Measurements from ENCODE around the gene ARHGAP9.
"Not testable (repeated sequence)": the region's sequence is repeated elsewhere in the genome, so short reads cannot be mapped to it uniquely, and the experiment has no call there.

The ARHGAP9 gene

GRCh38 chr12:57479376-57480115, at the start of gene ARHGAP9:
ARHGAP9 (minus strand) TSS chr12:57479866; CDS start chr12:57479406, 460 bp downstream.
- DNase-seq: no peak

- no peak for DNase-seq
Measured at GRCh38 chr12:57528831-57529555, 49.3 kb upstream of the ARHGAP9 start.

- DNase-seq: no peak
Measured at GRCh38 chr12:57528176-57528575, 48.5 kb upstream of the ARHGAP9 start.

- DNase-seq: no peak
Measured at GRCh38 chr12:57527184-57527583, 47.5 kb upstream of the ARHGAP9 start.

- DNase-seq: no peak
Measured at GRCh38 chr12:57526477-57527126, 46.9 kb upstream of the ARHGAP9 start.

GRCh38 chr12:57525615-57526383, 46.1 kb upstream of the ARHGAP9 start:
- DNase-seq: no peak

DNA sequence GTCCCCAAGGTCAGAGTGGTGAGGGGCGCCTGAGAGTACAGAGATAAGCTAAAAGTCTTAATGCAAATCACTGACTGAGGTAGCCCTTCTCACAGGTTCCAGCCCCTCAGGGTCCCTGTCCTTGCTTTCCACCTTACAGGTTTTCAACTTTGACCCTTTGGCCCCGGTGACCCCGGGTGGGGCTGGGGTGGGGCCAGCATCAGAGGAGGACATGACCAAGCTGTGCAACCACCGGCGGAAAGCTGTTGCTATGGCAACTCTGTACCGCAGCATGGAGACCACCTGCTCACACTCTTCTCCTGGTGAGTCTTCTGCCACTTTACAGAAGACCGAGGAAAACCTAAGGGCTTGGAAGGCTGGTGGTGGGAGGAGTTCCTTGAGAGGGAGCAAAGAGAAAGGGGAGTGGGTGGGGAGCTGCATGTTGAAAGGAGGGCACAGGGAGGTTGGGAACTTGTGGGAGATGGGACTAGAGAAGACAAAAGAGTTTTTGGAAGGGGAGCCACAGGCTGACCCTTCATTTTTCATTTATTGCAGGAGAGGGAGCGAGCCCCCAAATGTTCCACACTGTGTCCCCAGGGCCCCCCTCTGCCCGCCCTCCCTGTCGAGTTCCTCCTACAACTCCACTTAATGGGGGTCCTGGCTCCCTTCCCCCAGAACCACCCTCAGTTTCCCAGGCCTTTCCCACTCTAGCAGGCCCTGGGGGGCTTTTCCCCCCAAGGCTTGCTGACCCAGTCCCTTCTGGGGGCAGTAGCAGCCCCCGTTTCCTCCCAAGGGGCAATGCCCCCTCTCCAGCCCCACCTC, 45.3 kb upstream of the ARHGAP9 start:
- no peak for DNase-seq

DNA sequence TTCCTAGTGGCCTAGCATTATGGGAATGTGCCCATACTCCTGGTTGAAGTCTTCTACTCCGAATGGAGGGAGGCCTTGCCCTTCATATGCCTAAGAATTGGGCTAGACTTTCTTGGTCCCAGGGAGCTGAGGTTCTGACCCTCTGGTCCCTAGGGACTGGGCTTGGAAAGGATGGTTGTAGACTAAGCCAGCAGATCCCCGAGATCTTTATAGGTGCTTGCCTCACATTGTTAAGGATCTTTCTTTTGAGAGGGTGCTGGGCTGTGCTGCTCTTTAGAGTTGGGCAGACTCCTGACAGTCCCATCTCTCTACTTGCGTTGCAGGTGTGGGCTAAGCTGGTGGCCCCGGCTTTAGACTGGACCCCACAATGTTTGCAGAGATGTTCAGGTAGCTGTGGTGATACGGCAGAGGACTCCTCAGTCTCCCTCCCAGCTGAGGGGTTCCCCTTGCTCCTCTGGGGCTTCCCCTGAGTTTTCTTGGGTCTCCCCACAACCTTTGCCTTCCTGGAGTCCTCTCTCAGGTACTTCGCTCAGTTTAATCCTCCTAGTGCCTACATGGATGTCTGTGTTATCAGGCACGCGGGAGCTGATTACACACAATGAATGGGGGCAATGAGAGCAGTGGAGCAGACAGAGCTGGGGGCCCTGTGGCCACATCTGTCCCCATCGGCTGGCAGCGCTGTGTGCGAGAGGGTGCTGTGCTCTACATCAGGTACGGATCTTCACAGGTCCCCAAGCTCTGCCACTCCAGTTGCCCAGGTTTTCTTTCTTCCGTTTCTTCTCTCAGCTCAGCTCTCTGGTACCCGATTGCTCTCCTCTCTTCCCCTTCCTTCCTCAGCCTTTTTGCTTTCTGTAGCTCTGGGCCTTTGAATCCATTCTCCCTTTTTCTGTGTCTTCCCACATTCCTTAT, 44.3 kb upstream of the ARHGAP9 start:
- DNase-seq: no peak

DNA sequence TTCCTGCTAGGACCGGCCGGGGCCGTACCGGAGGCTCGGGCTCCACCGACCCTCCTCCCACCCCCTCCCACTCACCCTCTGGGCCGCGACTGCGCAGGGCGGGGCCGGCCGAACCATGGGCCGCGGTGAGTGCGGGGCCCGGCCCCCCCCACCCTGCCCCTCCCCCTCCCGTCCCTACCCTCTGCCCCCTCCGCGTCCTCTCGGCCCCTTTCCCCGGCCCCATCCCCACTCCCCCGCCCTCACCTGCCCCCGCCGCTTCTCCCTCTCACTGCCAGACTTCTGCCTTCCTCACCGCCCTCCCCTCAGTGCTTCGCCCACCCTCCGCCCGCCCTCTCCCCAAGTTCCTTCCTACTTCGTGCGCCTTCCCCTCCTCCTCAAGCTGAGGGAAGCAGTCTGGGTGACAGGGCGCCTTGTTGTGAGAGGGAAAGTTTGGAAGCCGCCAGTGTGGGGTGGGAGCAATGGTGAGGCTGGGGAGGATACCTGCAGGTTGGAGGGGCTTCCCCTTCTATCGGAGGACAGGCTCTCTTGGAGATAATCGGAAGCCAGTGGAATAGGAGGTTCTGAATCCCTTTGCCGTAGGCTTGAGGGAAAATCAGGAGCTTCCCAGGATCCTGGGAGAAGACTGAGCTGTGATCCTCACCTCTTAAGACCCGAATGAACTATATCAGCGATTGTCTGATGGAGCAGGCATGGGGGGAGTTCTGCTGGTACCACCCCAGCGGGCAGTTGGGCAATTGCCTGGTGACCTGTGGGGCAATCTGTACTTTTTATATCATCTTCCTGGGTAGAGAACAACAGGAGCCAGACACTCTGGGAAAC, 43.4 kb upstream of the ARHGAP9 start:
- DNase-seq: no peak

GRCh38 chr12:57522011-57522886, 42.6 kb upstream of the ARHGAP9 start, which contains the start of gene MBD6:
MBD6 (plus strand) TSS chr12:57522824; CDS start chr12:57524304, 1,480 bp downstream.
- peak; percentile 90 for DNase-seq

DNA sequence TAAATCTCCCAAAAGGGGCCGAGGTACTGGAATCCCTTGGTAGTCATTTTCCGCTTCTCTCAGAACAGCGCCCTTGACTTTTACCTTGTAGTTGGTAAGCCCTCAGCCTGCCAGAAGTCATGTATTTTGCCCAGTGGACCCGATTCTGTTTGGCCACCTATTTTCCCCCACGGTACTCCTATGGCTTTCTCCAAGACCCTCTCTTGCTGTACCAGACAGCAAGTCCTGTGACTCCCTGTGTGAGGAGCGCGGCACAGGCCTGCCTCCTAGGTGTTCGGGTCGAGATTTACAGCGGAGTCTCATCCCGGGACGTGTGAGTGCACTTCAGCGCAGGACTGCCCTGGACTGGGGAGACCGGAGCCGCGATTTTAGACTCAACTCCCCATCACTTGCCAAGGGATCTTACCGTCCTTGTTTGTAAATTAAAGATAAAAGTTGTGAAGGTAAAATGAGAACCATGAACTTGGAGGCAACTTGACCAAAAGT, 41.9 kb upstream of the ARHGAP9 start:
- DNase-seq: peak; percentile 35

DNA sequence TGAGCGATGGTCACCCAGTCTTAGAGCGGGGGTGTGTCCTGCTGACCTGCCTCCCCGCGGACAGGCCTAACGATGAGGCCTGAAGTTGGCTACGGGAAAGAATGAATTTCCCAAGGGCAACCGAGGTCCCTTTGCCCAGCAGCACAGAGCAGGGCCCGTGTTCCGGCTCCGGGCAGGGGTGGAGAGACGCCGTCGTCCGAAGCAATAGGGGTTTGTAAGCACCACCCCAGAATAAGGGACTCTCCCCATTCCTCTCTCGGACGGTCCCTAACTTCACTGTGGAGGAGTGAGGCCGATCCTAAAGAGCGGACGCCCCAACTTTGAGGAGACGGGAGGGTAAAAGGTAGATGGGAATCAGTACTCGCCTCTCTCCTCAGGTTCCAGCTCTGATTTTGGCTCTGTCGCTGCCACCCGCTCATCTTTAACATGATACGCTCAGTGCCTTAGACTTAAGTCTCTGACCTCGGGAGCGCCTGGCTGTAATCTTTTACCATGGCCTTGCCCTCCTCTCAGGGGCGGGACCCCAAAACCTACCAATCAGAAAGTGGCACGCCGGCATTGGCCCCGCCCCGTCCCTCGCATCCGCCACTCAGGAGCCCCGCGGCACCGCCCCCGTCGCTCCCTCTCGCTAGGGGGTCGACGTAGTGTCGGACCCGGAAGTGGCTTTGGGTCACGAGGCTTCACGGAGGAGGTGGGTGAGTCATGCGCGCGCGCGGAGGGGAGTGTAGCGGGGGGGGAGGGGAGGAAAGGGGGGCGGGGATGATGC, 40.6 kb upstream of the ARHGAP9 start, which contains the start of gene DDIT3:
Gene DDIT3, minus strand, starts transcription at position 462 of the 766 bp plus-strand sequence. CDS start 3,108 bp downstream, outside the sequence.
- peak; percentile 95 for DNase-seq

DNA sequence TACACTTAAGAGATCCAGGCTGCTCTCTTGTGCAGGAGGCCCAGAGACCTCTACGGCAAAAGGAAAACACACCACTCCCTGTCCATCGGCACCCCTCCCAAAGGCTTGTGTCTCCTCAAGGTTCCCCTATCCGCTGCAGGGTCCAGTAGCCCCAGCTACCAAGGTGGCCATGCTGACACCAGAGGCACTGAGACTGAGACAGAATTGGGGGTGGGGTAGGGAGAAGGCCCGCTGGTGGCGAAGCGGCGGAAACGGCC, 40.1 kb upstream of the ARHGAP9 start:
- DNase-seq: no peak

GRCh38 chr12:57518920-57519795, 39.5 kb upstream of the ARHGAP9 start:
- no peak for DNase-seq

DNA sequence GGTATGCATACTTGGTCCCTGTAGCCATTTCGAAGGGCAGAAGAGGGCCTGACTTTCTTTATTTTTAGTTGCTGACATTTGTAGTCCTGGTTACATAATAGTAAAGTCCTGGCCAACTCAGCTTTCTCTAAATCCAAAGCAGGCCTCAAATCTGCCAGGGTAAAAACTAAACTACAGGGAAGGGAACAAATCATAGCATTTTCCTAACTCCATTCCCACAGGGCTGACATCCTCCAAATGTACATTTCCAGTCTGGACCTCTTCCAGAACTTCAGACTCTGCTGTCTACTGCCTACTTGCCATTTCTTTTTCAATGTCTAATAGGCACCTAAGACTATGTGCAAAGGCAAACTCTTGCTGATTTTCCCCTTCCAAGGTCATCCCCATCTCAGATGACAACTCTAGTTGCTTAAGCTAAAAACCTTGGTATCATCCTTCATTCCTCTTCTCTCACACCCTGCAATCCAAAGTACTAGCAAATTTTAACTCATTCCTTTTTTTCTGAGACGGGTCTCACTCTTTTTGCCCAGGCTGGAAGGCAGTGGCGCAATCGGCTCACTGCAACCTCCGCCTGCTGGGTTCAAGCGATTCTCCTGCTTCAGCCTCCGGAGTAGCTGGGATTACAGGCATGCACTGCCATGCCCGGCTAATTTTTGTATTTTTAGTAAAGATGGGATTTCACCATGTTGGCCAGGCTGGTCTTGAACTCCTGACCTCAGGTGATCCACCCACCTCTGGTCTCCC, 38.7 kb upstream of the ARHGAP9 start:
- no peak for DNase-seq

DNA sequence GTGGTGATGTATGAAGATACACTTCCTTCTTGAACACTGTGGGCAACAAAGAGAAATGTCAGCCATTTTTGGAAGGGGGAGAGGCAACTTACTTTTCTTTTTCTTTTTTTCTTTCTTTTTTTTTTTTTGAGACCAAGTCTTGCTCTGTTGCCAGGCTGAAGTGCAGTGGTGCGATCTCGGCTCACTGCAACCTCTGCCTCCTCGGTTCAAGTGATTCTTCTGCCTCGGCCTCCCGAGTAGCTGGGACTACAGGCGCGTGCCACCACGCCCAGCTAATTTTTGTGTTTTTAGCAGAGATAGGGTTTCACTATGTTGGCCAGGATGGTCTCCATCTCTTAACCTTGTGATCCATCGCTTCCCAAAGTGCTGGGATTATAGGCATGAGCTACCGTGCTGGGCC, 38.1 kb upstream of the ARHGAP9 start:
- not testable (repeated sequence) for DNase-seq
